Brain microvascular endothelial cell (primary cell): Measurements from ENCODE around the gene KIRREL3.

ENCODE experiments used
- DNase-seq: peaks from one replicate; pipeline ENCODE4 v3.0.0-alpha.2; 2020
- H3K27ac ChIP-seq: fragments of 250-450 bp; sonication (Bioruptor Pico); 2 replicates; pipeline ENCODE4 v1.5.1; 2020; ENCODE audit warnings: mild to moderate bottlenecking, moderate library complexity
- H3K27me3 ChIP-seq: fragments of 250-450 bp; sonication (Bioruptor Pico); replicated peaks from 2 replicates; pipeline ENCODE4 v1.5.1; 2020; ENCODE audit warnings: mild to moderate bottlenecking
- H3K36me3 ChIP-seq: fragments of 250-450 bp; sonication (Bioruptor Pico); replicated peaks from 2 replicates; pipeline ENCODE4 v1.5.1; 2020; ENCODE audit warnings: mild to moderate bottlenecking
- H3K4me3 ChIP-seq: 2 replicates; pipeline ENCODE4 v1.5.1; 2011; ENCODE audit warnings: low read depth, mild to moderate bottlenecking, control low read depth, low read length, moderate library complexity
- CTCF ChIP-seq: IDR thresholded peaks from 2 replicates; pipeline ENCODE4 v1.5.1; 2011; ENCODE audit warnings: low read depth, mild to moderate bottlenecking, moderate library complexity, low read length, control low read depth, inconsistent platforms; ENCODE audit errors: missing control alignments
- in situ Hi-C: cut with HindIII; loops from 2 replicates; pipeline ENCODE4 v1.10.0; 2017; ENCODE audit warnings: low sequenced_read_pairs, low pct_ligation_motif_present

KIRREL3 gene

GRCh38 chr11:126939552-126939951, 61.0 kb downstream of the KIRREL3 start:
- DNase-seq = no peak
- Histone ChIP-seq H3K27ac (no peak overlapping the region), H3K27me3 (no peaks in the 10 kb centered on the region), H3K36me3 (no peaks in the 10 kb centered on the region), H3K4me3 (no peak overlapping the region)
- no peak for TF ChIP-seq CTCF
- in situ Hi-C loops = no loop called here

GRCh38 chr11:126938718-126939117, 61.9 kb downstream of the KIRREL3 start:
- no peak for TF ChIP-seq CTCF
- no peak for DNase-seq
- Histone ChIP-seq H3K27me3 (no peaks in the 10 kb centered on the region), H3K4me3 (no peak overlapping the region), H3K27ac (no peak overlapping the region), H3K36me3 (no peaks in the 10 kb centered on the region)
- in situ Hi-C loops = no loop called here

GRCh38 chr11:126930091-126930841, 70.3 kb downstream of the KIRREL3 start:
- no peak for TF ChIP-seq CTCF
- Histone ChIP-seq H3K27me3 (no peaks in the 10 kb centered on the region), H3K27ac (no peak overlapping the region), H3K36me3 (no peaks in the 10 kb centered on the region), H3K4me3 (no peak overlapping the region)
- in situ Hi-C loops = no loop called here
- no peak for DNase-seq

- Histone ChIP-seq H3K4me3 (no peak overlapping the region), H3K36me3 (no peaks in the 10 kb centered on the region), H3K27me3 (no peaks in the 10 kb centered on the region), H3K27ac (no peak overlapping the region)
- DNase-seq = no peak
- in situ Hi-C loops = no loop called here
- no peak for TF ChIP-seq CTCF
Observed at GRCh38 chr11:126929179-126930061, 71.2 kb downstream of the KIRREL3 start.

GRCh38 chr11:126927623-126928022, 72.9 kb downstream of the KIRREL3 start:
- no peak overlapping the region for H3K4me3 ChIP-seq
- H3K27me3 ChIP-seq = no peaks in the 10 kb centered on the region
- H3K27ac ChIP-seq = no peak overlapping the region
- no peaks in the 10 kb centered on the region for H3K36me3 ChIP-seq
- no peak for TF ChIP-seq CTCF
- in situ Hi-C loops = no loop called here
- DNase-seq = no peak
